ENCODE measurements around the gene MMP14. TPM values are rescaled to one million over a fixed set of nuclear protein-coding genes. Genes with fewer than 3 reads are reported as not detected.

MMP14 gene
- polyA plus RNA-seq, 1 experiment = 365 TPM

DNA sequence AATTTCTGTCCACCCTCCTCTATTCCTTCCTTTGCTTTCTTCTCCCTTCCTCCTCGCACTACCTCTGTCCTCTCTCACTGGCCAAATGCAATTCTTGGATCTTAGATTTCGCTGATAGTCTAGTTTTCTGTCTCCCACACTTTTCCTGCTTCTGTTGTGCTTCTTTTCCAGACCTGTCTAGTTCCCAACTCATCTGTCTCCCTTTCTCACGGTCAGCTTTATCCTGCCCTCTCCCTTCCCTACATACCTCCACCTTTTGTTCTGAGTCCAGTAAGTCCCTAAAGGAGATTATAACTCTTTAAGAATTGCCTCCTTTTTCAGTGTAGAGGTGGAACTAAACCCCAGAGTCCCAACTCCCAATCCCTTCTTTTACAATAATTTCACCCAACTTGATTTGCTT lies 880 bp upstream of the MMP14 start:
- Histone ChIP-seq H3K9me3 (ENCODE audit: control insufficient read depth, insufficient read depth, low read length) (peaks cover 12% of the 10 kb centered on the region; the same call in 1 of the 2 replicates), H3K27me3 (ENCODE audit: control insufficient read depth, insufficient read depth, low read length) (no peaks in the 10 kb centered on the region), H3K27ac (ENCODE audit: low read depth, low read length) (peak overlapping the region; percentile 94), H3K4me3 (ENCODE audit: low read depth, low read length) (no peak overlapping the region)
- ChIA-PET CTCF (interaction anchor here (0.8 to 8.7 kb wide), 11 partner anchors 11 to 279 kb away, joined by 3 to 104 read pairs (median 4); partner anchors contain the start of gene LRP10), POLR2A (interaction anchor here (0.6 to 1.4 kb wide), 3 partner anchors 11 to 13 kb away, joined by 3 to 6 read pairs (median 4); no protein-coding TSS in a partner anchor)
- TF ChIP-seq, protein P1, sequence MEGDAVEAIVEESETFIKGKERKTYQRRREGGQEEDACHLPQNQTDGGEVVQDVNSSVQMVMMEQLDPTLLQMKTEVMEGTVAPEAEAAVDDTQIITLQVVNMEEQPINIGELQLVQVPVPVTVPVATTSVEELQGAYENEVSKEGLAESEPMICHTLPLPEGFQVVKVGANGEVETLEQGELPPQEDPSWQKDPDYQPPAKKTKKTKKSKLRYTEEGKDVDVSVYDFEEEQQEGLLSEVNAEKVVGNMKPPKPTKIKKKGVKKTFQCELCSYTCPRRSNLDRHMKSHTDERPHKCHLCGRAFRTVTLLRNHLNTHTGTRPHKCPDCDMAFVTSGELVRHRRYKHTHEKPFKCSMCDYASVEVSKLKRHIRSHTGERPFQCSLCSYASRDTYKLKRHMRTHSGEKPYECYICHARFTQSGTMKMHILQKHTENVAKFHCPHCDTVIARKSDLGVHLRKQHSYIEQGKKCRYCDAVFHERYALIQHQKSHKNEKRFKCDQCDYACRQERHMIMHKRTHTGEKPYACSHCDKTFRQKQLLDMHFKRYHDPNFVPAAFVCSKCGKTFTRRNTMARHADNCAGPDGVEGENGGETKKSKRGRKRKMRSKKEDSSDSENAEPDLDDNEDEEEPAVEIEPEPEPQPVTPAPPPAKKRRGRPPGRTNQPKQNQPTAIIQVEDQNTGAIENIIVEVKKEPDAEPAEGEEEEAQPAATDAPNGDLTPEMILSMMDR (IDR thresholded peaks at IDR 0.05; ENCODE audit: low read depth, low read length) = no peak
- no peak for DNase-seq (ENCODE audit: low read depth, low spot score)

DNA sequence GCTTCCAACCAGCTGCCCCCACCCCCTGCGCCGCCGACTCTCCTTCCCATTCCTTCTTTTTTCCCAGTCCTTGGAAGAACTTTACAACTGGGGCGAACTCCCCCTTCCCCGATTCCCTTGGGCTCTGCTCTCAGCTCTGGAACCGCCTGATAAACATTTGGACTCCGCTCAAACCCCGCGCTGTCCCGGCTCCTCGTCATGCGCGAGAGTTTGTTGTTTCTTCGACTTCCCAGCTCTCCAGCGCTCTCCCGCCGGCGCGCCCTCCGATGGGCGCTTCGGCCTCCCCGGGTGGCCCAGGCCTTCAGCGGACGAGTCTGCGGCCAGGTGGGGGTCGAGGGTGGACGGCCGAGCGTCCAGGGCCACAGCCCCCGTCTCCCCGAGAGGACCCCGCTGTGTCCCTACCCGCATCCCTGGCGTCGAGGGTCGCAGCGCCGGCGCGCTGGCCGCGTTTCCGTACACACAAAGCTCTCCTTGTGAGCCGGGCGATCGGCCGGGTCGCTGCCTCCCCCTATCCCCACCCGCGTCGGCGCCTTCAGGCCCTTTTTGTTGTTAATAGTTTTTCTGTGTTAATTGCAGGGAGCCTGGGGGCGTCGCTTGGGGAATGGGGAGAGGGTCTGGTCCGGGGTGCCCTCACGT lies 847 bp downstream of the MMP14 start:
- TF ChIP-seq, protein P1 (IDR thresholded peaks at IDR 0.05; ENCODE audit: low read depth, low read length) = 0 out of 2 replicates have a peak, but pooled peaks have one; percentile 5
- Histone ChIP-seq H3K27ac (ENCODE audit: low read depth, low read length) (peak overlapping the region; percentile 94), H3K4me3 (ENCODE audit: low read depth, low read length) (peak overlapping the region; percentile 89), H3K9me3 (ENCODE audit: control insufficient read depth, insufficient read depth, low read length) (peaks cover 12% of the 10 kb centered on the region; the same call in 1 of the 2 replicates), H3K27me3 (ENCODE audit: control insufficient read depth, insufficient read depth, low read length) (no peaks in the 10 kb centered on the region)
- ChIA-PET POLR2A (interaction anchor here (0.5 to 3.9 kb wide), 10 partner anchors 11 to 327 kb away, joined by 3 to 76 read pairs (median 5); partner anchors contain the start of genes OXA1L and PRMT5), CTCF (interaction anchor here (0.7 to 8.7 kb wide), 11 partner anchors 9 to 1276 kb away, joined by 3 to 104 read pairs (median 4); no protein-coding TSS in a partner anchor)
- no peak for DNase-seq (ENCODE audit: low read depth, low spot score)

DNA sequence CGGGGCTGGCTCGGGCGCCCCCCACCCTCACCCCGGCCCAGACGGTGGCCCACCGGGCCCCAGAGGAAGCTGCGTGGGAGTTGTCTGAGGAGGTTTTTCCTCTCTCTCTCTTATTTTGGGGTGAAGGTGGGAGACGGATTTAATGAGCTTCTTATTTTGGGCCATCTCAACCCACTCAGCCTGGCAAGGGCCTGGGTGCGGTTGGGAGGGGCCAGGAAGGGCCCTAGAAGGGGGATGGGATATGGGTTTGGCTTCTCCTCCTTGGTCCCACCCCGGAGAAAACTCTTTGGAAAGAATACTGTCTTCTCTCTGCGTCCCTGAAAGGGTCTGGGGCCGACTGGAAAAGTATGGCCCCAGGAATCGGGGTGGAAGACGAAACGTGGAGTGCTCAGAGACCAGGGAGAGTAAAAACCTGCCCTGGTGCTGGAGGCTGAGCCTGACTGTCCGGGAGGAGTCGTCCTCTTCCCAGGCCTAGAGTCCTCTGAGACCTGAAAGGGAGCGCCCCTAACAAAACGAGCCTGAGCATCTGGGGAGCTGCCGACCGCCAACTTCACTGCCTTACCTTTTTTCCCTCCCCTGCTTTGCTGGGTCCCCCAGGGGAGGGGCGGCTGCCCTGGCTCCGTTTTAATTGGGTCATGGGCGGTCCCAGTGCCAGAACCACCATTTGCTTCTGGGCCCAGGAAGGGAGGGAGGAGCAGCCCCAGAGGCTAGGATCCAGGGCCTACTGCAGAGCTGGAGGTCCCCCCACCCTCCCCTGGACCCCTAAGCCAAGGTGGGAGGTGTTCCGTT lies 1.6 kb downstream of the MMP14 start:
- POLR2A ChIA-PET = interaction anchor here (0.5 to 3.9 kb wide), 11 partner anchors 8 to 328 kb away, joined by 3 to 76 read pairs (median 4); partner anchors contain the start of genes MRPL52, OXA1L and PRMT5
- Histone ChIP-seq H3K27me3 (ENCODE audit: control insufficient read depth, insufficient read depth, low read length) (no peaks in the 10 kb centered on the region), H3K9me3 (ENCODE audit: control insufficient read depth, insufficient read depth, low read length) (peaks cover 12% of the 10 kb centered on the region; the same call in 1 of the 2 replicates), H3K4me3 (ENCODE audit: low read depth, low read length) (peak overlapping the region; percentile 89), H3K27ac (ENCODE audit: low read depth, low read length) (peak overlapping the region; percentile 94)
- CTCF ChIA-PET = interaction anchor here (0.7 to 8.7 kb wide), 12 partner anchors 10 to 281 kb away, joined by 3 to 104 read pairs (median 4); no protein-coding TSS in a partner anchor
- TF ChIP-seq, protein P1 (IDR thresholded peaks at IDR 0.05; ENCODE audit: low read depth, low read length) = no peak
- DNase-seq (ENCODE audit: low read depth, low spot score) = no peak

DNA sequence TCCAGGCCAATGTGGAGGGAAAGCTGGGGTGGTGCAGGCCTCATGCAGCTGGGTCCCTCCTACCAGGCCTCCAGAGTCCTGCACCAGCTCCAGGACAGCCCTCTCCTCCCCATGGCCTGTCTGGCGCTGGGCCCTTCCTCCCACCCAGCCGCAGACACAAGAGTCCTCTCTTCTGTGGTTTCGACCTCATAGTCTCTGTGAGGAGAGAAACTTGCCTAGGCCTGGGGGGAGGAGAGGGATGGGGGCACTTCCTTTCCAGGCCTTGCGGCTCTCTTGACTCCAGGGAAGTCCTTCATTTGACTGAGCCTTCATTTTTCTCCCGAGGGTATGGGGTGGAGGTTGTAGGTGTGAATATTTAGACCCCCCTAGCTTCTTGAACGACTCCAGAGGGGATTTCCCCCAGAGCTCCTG lies 2.3 kb downstream of the MMP14 start:
- Histone ChIP-seq H3K27ac (ENCODE audit: low read depth, low read length) (peak overlapping the region; percentile 94), H3K27me3 (ENCODE audit: control insufficient read depth, insufficient read depth, low read length) (no peaks in the 10 kb centered on the region)
- CTCF ChIA-PET = interaction anchor here (0.7 to 8.7 kb wide), 6 partner anchors 10 to 282 kb away, joined by 3 to 104 read pairs (median 15); no protein-coding TSS in a partner anchor

More for the DNA sequence above, 2.3 kb downstream of the MMP14 start:
- TF ChIP-seq, protein P1 (IDR thresholded peaks at IDR 0.05; ENCODE audit: low read depth, low read length) = no peak
- POLR2A ChIA-PET = interaction anchor here (0.6 to 3.9 kb wide), 6 partner anchors 9 to 72 kb away, joined by 3 to 76 read pairs (median 20); partner anchors contain the start of genes MRPL52 and OXA1L
- no peak for DNase-seq (ENCODE audit: low read depth, low spot score)
- H3K9me3 ChIP-seq (ENCODE audit: control insufficient read depth, insufficient read depth, low read length) = peaks cover 12% of the 10 kb centered on the region; the same call in 1 of the 2 replicates
- peak overlapping the region; percentile 89 for H3K4me3 ChIP-seq (ENCODE audit: low read depth, low read length)

All from AG04450 (cell line).